HepG2 (cell line): ENCODE results near the gene LEAP2.
A peak's percentile ranks its signal among the peaks of the same experiment; 100 is the strongest.

ENCODE experiments used
- EP300 ChIP-seq, 3 experiments: sonication (generic) in 1 of 3; formaldehyde crosslinking in 1 of 3; IDR thresholded peaks; 2 replicates each; pipeline versions ENCODE4 v1.5.1 to v1.6.1; 2011 to 2020; ENCODE audit warnings: low read depth in 2 of 3, low read length in 2 of 3, borderline replicate concordance in 1 of 3, improper control_type of control experiment in 1 of 3, mild to moderate bottlenecking in 1 of 3, missing genetic modification reagents in 1 of 3, moderate library complexity in 1 of 3
- JUN ChIP-seq: sonication (generic); formaldehyde crosslinking; IDR thresholded peaks from 2 replicates; pipeline ENCODE4 v1.4.0; 2020; ENCODE audit warnings: mild to moderate bottlenecking, missing genetic modification reagents
- SIN3A ChIP-seq: IDR thresholded peaks from 2 replicates; pipeline ENCODE4 v1.6.1; 2011; ENCODE audit warnings: low read depth, mild to moderate bottlenecking, control low read depth, low read length, borderline replicate concordance
- SMAD1 ChIP-seq: sonication (generic); formaldehyde crosslinking; IDR thresholded peaks from 2 replicates; pipeline ENCODE4 v1.4.0; 2020; ENCODE audit warnings: missing genetic modification reagents, low read depth, mild to moderate bottlenecking, borderline replicate concordance
- TCF7L2 ChIP-seq: IDR thresholded peaks from 2 replicates; pipeline ENCODE4 v1.6.1; 2011; ENCODE audit warnings: mild to moderate bottlenecking, low read depth, low read length, moderate library complexity
- ZNF501 ChIP-seq: sonication (generic); formaldehyde crosslinking; IDR thresholded peaks from 2 replicates; pipeline ENCODE4 v1.5.1; 2020; ENCODE audit warnings: mild to moderate bottlenecking, moderate library complexity, missing genetic modification reagents
- TF ChIP-seq, protein P1 (sequence below): sonication (generic); formaldehyde crosslinking; IDR thresholded peaks from one replicate; pipeline ENCODE4 v1.5.1; 2020; ENCODE audit warnings: mild to moderate bottlenecking, missing genetic modification reagents; ENCODE audit errors: not compliant biosample characterization
- TF ChIP-seq, protein P2 (sequence below): sonication (generic); formaldehyde crosslinking; IDR thresholded peaks from 2 replicates; pipeline ENCODE4 v1.5.0; 2020; ENCODE audit warnings: mild to moderate bottlenecking, missing genetic modification reagents, moderate library complexity
- TF ChIP-seq, protein P3 (sequence below): sonication (generic); formaldehyde crosslinking; IDR thresholded peaks from 2 replicates; pipeline ENCODE4 v1.4.0; 2020; ENCODE audit warnings: missing genetic modification reagents
- TF ChIP-seq, protein P4 (sequence below): sonication (generic); formaldehyde crosslinking; IDR thresholded peaks from 2 replicates; pipeline ENCODE4 v1.5.1; 2020; ENCODE audit warnings: mild to moderate bottlenecking, missing genetic modification reagents, moderate library complexity
- TF ChIP-seq, protein P5 (sequence below): sonication (generic); formaldehyde crosslinking; IDR thresholded peaks from 2 replicates; pipeline ENCODE4 v1.4.0; 2020; ENCODE audit warnings: mild to moderate bottlenecking, missing genetic modification reagents
- TF ChIP-seq, protein P6 (sequence below): sonication (generic); formaldehyde crosslinking; IDR thresholded peaks from 2 replicates; pipeline ENCODE4 v1.4.0; 2020; ENCODE audit warnings: missing genetic modification reagents

DNA sequence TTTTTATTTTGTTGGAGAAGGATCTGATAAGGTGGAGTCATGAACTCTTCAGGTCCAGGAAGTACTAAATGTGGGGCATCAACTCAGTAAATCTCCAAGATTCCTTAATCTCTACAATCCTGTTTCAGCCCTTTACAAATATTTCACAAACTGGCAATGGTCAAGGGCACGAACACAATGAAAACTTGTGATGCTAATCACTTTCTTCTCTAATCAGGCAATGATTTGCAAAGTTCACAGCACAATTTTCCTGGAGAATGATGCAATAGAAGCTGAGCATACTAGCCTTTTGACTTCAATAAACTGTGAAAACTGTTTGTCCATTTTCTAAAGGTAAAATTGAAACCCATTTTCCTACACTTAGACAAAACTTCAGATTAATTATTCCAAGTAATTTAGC, 24.1 kb upstream of the LEAP2 start:
- TF ChIP-seq TCF7L2 (no peak), EP300 (IDR thresholded peaks at IDR 0.05; ENCODE audit: low read depth in 2 of 2, low read length in 2 of 2) (peak in 1 of 2 experiments; percentile 83; a peak in 1 of 4 replicates), EP300 (CRISPR knock-in tag; IDR thresholded peaks at IDR 0.05; ENCODE audit: borderline replicate concordance) (0 out of 2 replicates have a peak, but pooled peaks have one; percentile 27), JUN (no peak), SMAD1 (no peak), ZNF501 (CRISPR knock-in tag) (no peak), SIN3A (no peak)
- TF ChIP-seq, protein P1, sequence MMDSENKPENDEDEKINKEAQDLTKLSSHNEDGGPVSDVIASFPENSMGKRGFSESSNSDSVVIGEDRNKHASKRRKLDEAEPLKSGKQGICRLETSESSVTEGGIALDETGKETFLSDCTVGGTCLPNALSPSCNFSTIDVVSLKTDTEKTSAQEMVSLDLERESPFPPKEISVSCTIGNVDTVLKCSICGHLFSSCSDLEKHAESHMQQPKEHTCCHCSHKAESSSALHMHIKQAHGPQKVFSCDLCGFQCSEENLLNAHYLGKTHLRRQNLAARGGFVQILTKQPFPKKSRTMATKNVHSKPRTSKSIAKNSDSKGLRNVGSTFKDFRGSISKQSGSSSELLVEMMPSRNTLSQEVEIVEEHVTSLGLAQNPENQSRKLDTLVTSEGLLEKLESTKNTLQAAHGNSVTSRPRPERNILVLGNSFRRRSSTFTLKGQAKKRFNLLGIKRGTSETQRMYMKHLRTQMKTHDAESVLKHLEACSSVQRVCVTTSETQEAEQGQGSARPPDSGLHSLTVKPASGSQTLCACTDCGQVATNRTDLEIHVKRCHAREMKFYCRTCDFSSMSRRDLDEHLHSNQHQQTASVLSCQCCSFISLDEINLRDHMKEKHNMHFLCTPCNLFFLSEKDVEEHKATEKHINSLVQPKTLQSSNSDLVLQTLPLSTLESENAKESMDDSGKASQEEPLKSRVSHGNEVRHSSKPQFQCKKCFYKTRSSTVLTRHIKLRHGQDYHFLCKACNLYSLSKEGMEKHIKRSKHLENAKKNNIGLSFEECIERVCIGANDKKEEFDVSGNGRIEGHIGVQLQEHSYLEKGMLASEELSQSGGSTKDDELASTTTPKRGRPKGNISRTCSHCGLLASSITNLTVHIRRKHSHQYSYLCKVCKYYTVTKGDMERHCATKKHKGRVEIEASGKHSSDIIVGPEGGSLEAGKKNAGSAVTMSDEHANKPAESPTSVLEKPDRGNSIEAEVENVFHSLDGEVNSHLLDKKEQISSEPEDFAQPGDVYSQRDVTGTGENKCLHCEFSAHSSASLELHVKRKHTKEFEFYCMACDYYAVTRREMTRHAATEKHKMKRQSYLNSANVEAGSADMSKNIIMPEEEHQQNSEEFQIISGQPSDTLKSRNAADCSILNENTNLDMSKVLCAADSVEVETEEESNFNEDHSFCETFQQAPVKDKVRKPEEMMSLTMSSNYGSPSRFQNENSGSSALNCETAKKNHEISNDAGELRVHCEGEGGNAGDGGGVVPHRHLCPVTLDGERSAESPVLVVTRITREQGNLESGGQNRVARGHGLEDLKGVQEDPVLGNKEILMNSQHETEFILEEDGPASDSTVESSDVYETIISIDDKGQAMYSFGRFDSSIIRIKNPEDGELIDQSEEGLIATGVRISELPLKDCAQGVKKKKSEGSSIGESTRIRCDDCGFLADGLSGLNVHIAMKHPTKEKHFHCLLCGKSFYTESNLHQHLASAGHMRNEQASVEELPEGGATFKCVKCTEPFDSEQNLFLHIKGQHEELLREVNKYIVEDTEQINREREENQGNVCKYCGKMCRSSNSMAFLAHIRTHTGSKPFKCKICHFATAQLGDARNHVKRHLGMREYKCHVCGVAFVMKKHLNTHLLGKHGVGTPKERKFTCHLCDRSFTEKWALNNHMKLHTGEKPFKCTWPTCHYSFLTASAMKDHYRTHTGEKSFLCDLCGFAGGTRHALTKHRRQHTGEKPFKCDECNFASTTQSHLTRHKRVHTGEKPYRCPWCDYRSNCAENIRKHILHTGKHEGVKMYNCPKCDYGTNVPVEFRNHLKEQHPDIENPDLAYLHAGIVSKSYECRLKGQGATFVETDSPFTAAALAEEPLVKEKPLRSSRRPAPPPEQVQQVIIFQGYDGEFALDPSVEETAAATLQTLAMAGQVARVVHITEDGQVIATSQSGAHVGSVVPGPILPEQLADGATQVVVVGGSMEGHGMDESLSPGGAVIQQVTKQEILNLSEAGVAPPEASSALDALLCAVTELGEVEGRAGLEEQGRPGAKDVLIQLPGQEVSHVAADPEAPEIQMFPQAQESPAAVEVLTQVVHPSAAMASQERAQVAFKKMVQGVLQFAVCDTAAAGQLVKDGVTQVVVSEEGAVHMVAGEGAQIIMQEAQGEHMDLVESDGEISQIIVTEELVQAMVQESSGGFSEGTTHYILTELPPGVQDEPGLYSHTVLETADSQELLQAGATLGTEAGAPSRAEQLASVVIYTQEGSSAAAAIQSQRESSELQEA (CRISPR knock-in tag) = no peak
- TF ChIP-seq, protein P2, sequence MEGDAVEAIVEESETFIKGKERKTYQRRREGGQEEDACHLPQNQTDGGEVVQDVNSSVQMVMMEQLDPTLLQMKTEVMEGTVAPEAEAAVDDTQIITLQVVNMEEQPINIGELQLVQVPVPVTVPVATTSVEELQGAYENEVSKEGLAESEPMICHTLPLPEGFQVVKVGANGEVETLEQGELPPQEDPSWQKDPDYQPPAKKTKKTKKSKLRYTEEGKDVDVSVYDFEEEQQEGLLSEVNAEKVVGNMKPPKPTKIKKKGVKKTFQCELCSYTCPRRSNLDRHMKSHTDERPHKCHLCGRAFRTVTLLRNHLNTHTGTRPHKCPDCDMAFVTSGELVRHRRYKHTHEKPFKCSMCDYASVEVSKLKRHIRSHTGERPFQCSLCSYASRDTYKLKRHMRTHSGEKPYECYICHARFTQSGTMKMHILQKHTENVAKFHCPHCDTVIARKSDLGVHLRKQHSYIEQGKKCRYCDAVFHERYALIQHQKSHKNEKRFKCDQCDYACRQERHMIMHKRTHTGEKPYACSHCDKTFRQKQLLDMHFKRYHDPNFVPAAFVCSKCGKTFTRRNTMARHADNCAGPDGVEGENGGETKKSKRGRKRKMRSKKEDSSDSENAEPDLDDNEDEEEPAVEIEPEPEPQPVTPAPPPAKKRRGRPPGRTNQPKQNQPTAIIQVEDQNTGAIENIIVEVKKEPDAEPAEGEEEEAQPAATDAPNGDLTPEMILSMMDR (CRISPR knock-in tag) = no peak
- TF ChIP-seq, protein P3, sequence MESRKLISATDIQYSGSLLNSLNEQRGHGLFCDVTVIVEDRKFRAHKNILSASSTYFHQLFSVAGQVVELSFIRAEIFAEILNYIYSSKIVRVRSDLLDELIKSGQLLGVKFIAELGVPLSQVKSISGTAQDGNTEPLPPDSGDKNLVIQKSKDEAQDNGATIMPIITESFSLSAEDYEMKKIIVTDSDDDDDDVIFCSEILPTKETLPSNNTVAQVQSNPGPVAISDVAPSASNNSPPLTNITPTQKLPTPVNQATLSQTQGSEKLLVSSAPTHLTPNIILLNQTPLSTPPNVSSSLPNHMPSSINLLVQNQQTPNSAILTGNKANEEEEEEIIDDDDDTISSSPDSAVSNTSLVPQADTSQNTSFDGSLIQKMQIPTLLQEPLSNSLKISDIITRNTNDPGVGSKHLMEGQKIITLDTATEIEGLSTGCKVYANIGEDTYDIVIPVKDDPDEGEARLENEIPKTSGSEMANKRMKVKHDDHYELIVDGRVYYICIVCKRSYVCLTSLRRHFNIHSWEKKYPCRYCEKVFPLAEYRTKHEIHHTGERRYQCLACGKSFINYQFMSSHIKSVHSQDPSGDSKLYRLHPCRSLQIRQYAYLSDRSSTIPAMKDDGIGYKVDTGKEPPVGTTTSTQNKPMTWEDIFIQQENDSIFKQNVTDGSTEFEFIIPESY (CRISPR knock-in tag) = no peak
- TF ChIP-seq, protein P4, sequence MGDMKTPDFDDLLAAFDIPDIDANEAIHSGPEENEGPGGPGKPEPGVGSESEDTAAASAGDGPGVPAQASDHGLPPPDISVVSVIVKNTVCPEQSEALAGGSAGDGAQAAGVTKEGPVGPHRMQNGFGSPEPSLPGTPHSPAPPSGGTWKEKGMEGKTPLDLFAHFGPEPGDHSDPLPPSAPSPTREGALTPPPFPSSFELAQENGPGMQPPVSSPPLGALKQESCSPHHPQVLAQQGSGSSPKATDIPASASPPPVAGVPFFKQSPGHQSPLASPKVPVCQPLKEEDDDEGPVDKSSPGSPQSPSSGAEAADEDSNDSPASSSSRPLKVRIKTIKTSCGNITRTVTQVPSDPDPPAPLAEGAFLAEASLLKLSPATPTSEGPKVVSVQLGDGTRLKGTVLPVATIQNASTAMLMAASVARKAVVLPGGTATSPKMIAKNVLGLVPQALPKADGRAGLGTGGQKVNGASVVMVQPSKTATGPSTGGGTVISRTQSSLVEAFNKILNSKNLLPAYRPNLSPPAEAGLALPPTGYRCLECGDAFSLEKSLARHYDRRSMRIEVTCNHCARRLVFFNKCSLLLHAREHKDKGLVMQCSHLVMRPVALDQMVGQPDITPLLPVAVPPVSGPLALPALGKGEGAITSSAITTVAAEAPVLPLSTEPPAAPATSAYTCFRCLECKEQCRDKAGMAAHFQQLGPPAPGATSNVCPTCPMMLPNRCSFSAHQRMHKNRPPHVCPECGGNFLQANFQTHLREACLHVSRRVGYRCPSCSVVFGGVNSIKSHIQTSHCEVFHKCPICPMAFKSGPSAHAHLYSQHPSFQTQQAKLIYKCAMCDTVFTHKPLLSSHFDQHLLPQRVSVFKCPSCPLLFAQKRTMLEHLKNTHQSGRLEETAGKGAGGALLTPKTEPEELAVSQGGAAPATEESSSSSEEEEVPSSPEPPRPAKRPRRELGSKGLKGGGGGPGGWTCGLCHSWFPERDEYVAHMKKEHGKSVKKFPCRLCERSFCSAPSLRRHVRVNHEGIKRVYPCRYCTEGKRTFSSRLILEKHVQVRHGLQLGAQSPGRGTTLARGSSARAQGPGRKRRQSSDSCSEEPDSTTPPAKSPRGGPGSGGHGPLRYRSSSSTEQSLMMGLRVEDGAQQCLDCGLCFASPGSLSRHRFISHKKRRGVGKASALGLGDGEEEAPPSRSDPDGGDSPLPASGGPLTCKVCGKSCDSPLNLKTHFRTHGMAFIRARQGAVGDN (CRISPR knock-in tag) = no peak
- TF ChIP-seq, protein P5, sequence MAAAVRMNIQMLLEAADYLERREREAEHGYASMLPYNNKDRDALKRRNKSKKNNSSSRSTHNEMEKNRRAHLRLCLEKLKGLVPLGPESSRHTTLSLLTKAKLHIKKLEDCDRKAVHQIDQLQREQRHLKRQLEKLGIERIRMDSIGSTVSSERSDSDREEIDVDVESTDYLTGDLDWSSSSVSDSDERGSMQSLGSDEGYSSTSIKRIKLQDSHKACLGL (CRISPR knock-in tag) = no peak
- TF ChIP-seq, protein P6, sequence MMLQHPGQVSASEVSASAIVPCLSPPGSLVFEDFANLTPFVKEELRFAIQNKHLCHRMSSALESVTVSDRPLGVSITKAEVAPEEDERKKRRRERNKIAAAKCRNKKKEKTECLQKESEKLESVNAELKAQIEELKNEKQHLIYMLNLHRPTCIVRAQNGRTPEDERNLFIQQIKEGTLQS = peak; percentile 69; the same call in 1 of the 2 replicates
